HG03060 (cell line): Measurements from ENCODE around the gene ST7.
"Not testable (repeated sequence)": the region's sequence is repeated elsewhere in the genome, so short reads cannot be mapped to it uniquely, and the experiment has no call there.

Experiments used
- ATAC-seq: cut with Tn5 transposase; IDR thresholded peaks from one replicate; pipeline ENCODE4 v1.9.1; 2021; ENCODE audit warnings: low read depth, moderate number of reproducible peaks; ENCODE audit not compliant: unreplicated experiment

ST7 gene

GRCh38 chr7:116953372-116953905 lies at the start of gene ST7:
TSS of gene ST7 (plus strand) at chr7:116953501. CDS start at chr7:116953541, 40 bp downstream.
- ATAC-seq = no peak

DNA sequence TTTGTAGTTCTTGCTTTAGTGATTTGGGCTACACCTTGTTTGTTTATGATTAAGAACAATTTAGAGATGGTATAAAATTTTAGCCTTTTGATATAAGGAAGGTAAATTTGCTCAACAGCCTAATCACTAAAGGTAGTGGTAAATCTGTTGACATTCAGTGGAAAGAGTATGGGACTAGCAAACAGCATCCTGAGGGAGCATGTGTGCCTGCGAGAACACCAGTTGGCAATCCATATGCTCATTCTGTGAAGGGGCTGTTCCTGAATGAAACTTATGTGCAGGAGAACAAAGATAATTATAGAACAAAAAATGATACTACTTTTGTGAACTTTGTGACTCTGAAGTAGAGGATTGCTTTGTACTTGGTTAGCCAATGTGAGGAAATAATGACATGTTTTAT lies 46.9 kb upstream of the ST7 start:
- no peak for ATAC-seq

GRCh38 chr7:116910383-116910782 lies 42.9 kb upstream of the ST7 start:
- no peak for ATAC-seq

DNA sequence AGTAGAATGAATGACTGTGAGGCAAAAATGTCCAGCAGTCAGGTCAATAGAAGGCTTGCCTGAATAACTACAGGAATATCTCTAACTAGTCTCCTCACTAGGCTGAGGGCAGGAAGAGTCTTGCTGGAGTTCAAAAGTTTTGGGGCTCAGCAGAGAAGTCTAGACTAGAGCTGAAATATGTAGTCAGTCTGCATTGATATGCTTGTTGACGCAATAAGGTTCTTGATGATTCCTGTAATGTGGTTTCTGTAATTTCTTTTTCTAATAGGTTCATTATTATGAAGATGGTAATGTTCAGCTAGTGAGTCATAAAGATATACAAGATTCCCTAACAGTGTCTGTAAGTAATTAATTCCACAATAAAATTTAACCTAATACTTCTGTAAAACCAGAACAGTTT lies 41.5 kb upstream of the ST7 start:
- ATAC-seq = no peak

- ATAC-seq = no peak
These were observed 40.9 kb upstream of the ST7 start for GRCh38 chr7:116912269-116912909.

GRCh38 chr7:116918704-116919103 lies 34.6 kb upstream of the ST7 start:
- no peak for ATAC-seq

GRCh38 chr7:116920359-116920758 lies 32.9 kb upstream of the ST7 start:
- ATAC-seq = no peak

DNA sequence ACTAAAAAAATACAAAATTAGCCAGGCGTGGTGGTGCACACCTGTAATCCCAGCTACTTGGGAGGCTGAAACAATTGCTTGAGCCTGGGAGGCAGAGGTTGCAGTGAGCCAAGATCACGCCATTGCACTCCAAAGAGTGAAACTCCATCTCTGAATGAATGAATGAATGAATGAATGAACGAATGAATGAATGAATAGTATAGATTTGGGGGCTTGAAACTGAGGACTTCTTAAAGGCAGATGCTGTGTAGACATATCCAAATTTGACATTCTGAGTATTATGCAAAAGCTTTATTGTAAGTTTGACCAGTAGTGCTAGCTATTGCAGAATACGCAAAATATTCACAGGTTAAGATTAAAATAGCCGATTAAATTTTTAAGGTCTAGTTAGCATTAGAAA lies 30.8 kb upstream of the ST7 start:
- no peak for ATAC-seq

GRCh38 chr7:116924741-116925140 lies 28.6 kb upstream of the ST7 start:
- no peak for ATAC-seq

DNA sequence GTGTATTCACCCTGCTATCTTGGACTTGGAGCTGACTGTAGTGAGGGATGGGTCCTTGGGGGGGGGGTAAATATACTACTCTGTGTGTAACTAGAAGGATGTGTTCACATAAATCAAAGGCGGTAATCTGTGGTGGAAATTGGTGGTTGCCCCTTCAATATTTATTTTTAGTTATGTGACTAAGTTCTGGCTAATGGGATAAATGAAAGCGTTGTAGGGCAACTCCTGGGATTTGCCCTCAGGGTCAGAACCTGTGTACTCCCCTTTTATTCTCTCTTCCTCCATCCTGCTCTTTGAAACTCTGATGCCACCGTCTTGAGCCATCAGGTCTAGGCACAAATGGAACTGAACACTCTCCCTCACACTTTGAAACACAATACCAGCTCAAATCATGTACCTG lies 24.3 kb upstream of the ST7 start:
- no peak for ATAC-seq

DNA sequence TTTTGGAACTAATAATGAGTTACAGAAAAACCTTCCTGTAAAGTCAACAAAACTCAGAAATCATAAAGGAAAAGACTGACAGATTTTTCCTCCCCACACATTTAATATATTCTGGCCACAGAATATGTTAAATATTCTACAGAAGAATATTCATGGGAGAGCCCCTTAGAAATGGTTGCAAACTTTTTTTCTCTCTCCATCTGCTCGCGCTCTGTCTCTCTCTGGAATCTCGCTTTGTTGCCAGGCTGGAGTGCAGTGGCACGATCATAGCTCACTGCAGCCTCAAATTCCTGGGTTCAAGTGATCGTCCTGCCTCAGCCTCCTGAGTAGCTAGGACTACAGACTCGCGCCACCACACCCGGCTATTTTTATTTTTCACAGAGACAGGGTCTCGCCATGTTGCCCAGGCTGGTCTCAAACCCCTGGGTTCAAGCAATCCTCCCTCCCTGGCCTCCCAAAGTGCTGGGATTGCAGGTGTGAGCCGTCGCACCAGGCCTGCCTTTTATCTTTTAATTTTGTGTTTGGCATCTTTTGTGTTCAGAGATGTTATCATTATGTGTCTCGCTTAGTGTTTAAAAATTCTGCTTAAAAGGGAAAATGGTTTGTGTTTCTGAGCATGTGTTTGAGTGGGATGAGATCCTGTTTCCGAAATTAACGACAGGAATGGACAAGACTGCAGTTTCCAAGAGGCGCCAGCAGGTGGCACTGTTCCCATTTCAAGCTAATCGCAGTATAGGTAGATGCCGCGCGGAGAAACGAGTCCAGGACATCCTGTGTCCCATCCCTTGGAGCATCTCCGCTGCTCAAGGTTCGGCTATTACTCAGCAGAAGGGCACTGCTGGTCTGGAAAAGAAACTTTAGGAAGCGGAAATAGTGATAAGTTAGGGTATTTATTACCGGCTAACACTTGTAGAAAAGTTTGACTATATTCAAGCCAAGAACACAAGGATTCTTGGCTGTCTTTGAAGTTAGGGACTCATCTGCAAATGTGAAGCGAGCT lies 23.1 kb upstream of the ST7 start:
- peak; percentile 81 for ATAC-seq

DNA sequence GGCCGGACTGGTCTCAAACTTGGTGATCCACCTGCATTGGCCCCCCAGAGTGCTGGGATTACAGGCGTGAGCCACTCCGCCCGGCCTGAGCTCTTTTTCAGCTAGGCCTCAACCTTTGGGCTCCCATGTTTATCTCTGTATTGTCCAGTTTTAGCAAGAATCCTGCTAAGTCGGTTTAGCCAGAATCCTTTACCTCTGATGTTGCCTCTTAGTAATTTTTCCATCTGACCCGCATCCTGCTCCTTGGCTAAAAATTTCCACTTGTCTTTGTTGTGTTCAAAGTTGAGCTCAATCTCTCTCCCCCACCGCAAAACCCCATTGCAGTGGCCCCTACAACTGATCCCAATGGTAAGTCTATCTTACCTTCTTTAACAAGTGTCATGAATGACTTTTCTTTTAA lies 20.7 kb upstream of the ST7 start:
- no peak for ATAC-seq

DNA sequence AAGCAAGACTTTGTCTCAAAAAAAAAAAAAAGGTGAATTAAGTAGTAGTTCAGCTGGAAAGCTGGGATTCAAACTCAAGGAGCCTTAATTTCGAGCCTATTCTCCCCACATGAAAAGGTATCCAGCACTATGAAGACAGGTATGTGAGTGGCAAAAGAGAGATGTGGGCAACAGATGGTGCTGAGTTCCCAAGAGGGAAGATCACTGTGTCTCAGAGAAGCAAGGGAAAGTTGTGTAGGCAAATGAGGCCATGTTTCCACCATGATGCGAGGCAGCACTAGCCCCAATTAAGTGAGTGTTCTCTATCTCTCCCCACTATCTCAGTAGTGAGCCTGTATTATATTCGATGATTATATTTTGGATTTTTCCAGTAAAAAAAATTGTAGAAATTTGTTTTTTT lies 19.8 kb upstream of the ST7 start:
- ATAC-seq = no peak

GRCh38 chr7:116934580-116934979 lies 18.7 kb upstream of the ST7 start:
- no peak for ATAC-seq

DNA sequence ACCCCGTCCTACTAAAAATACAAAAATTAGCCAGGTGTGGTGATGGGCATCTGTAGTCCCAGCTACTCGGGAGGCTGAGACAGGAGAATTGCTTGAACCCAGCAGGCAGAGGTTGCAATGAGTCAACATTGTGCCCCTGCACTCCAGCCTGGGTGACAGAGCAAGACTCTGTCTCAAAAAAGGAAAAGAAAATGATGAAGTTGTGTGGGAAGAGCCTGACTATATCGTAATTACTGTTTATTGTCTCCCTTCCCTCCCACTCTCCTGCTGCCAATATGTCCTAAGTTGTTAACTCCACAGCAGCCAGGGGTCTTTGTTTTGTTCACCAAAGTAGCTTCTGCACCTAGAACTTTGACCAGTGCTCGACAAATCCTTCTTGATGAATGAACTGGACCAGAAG lies 16.5 kb upstream of the ST7 start:
- ATAC-seq = not testable (repeated sequence)

DNA sequence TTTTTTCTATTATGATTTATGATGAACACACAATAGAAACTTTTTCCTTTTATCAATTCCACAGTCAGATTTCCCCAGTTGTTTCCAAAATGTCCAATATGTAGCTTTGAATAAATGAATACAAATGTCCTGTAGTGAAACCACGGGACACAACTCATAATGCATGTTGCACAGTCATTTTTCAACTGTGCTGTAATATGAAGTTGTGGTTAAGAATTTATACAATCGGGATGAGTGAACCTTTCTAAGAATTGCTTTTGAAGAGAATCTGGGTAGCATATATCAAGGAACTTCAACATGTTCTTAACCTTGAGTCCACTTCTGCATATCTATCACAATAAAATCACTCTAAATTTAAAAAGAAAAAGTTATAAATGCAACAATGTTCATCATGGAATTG lies 14.6 kb upstream of the ST7 start:
- ATAC-seq = no peak

DNA sequence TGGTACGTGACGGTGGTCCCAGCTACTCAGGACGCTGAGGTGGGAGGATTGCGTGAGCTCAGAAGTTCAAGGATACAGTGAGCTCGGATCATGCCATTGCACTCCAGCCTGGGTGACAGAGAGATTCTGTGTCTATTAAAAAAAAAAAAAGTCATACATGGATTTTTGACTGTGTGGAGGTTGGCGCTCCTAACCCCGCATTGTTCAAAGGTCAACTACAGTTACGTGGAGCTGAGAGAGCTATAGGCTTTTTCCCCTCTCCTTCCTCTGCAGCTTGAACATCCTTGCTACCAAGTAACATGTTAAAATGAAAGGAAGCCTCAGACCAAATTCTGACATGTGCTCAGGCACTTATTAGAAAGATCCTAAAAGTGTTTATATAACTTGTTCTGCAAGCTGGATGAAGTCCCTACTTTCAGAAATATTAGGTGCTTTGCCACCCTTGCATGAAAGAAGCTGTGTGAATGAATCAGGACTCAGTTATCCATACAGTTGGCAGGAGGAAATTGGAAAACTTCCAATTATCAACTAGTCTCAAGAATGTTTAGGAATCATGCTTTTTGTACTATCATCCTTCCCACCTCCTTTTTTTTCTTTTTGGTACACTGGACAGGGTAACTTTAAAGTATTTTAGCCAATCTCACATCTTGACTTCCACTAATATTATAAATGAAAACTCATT lies 12.5 kb upstream of the ST7 start:
- ATAC-seq = no peak

- no peak for ATAC-seq
These were observed 10.8 kb upstream of the ST7 start for GRCh38 chr7:116942504-116942903.

DNA sequence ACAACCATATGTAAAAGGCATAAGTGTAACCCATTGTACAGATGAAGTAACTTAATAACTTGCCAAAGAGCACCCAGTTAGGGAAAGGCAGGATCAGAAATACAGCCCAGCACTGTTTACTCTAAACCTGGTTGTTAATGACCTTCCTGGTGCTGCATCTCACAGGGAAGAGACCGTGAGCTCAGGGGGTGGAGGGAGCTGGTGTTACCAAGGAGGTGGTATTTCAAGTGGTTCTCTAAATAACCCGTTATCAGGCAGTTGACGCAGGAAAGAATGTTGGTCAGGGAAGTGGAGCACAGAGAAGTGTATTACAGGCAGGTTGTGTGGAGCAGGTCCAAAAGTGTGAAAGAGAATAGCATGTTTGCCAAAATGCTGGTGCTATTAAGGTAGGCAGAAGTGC lies 4.4 kb upstream of the ST7 start:
- no peak for ATAC-seq

GRCh38 chr7:116949941-116950801 lies 3.1 kb upstream of the ST7 start:
- ATAC-seq = no peak
